Measurements from ENCODE around the gene LCE3E.

LCE3E gene

GRCh38 chr1:152517237-152517811 is 49.3 kb downstream of the LCE3E start:
- no peak for DNase-seq (ENCODE audit: low read depth)
- TF ChIP-seq, protein P1, sequence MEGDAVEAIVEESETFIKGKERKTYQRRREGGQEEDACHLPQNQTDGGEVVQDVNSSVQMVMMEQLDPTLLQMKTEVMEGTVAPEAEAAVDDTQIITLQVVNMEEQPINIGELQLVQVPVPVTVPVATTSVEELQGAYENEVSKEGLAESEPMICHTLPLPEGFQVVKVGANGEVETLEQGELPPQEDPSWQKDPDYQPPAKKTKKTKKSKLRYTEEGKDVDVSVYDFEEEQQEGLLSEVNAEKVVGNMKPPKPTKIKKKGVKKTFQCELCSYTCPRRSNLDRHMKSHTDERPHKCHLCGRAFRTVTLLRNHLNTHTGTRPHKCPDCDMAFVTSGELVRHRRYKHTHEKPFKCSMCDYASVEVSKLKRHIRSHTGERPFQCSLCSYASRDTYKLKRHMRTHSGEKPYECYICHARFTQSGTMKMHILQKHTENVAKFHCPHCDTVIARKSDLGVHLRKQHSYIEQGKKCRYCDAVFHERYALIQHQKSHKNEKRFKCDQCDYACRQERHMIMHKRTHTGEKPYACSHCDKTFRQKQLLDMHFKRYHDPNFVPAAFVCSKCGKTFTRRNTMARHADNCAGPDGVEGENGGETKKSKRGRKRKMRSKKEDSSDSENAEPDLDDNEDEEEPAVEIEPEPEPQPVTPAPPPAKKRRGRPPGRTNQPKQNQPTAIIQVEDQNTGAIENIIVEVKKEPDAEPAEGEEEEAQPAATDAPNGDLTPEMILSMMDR (conservative IDR thresholded peaks at IDR 0.05; ENCODE audit: low read depth, low read length), result no peak
- H3K4me3 ChIP-seq (ENCODE audit: low read depth, low read length), result no peak overlapping the region

- H3K4me3 ChIP-seq (ENCODE audit: low read depth, low read length), result no peak overlapping the region
- DNase-seq (ENCODE audit: low read depth), result no peak
- TF ChIP-seq, protein P1 (conservative IDR thresholded peaks at IDR 0.05; ENCODE audit: low read depth, low read length), result no peak
These were observed 50.5 kb downstream of the LCE3E start for GRCh38 chr1:152516082-152516481.

Data from choroid plexus epithelial cell (primary cell).